ENCODE measurements around the gene LIFR.
"Not testable (repeated sequence)": the region's sequence is repeated elsewhere in the genome, so short reads cannot be mapped to it uniquely, and the experiment has no call there.

Gene LIFR

GRCh38 chr5:38543886-38544285 lies 12.6 kb downstream of the LIFR start:
- DNase-seq = no peak

- no peak for DNase-seq
Observed at GRCh38 chr5:38543074-38543473, 13.4 kb downstream of the LIFR start.

- DNase-seq = no peak
Observed at GRCh38 chr5:38541174-38541725, 15.2 kb downstream of the LIFR start.

- DNase-seq = no peak
Observed at GRCh38 chr5:38540314-38540713, 16.1 kb downstream of the LIFR start.

- DNase-seq = no peak
Observed at GRCh38 chr5:38538161-38538560, 18.3 kb downstream of the LIFR start.

- DNase-seq = no peak
Observed at GRCh38 chr5:38537505-38537904, 18.9 kb downstream of the LIFR start.

GRCh38 chr5:38536968-38537367 lies 19.5 kb downstream of the LIFR start:
- DNase-seq = no peak

GRCh38 chr5:38535845-38536244 lies 20.6 kb downstream of the LIFR start:
- DNase-seq = no peak

- no peak for DNase-seq
Observed at GRCh38 chr5:38535248-38535750, 21.1 kb downstream of the LIFR start.

- no peak for DNase-seq
Observed at GRCh38 chr5:38534156-38534453, 22.3 kb downstream of the LIFR start.

- no peak for DNase-seq
Observed at GRCh38 chr5:38533286-38534155, 22.9 kb downstream of the LIFR start.

GRCh38 chr5:38532165-38532669 lies 24.2 kb downstream of the LIFR start:
- no peak for DNase-seq

GRCh38 chr5:38531518-38531917 lies 24.9 kb downstream of the LIFR start:
- DNase-seq = no peak

GRCh38 chr5:38529955-38530646 lies 26.3 kb downstream of the LIFR start:
- no peak for DNase-seq

- DNase-seq = no peak
Observed at GRCh38 chr5:38528162-38528703, 28.2 kb downstream of the LIFR start.

GRCh38 chr5:38527475-38527874 lies 29.0 kb downstream of the LIFR start:
- DNase-seq = no peak

- no peak for DNase-seq
Observed at GRCh38 chr5:38524022-38524421, 32.4 kb downstream of the LIFR start.

- no peak for DNase-seq
Observed at GRCh38 chr5:38519476-38519875, 37.0 kb downstream of the LIFR start.

- no peak for DNase-seq
Observed at GRCh38 chr5:38518341-38518740, 38.1 kb downstream of the LIFR start.

GRCh38 chr5:38516649-38517048 lies 39.8 kb downstream of the LIFR start:
- DNase-seq = not testable (repeated sequence)

- no peak for DNase-seq
Observed at GRCh38 chr5:38515646-38516045, 40.8 kb downstream of the LIFR start.

GRCh38 chr5:38515092-38515491 lies 41.4 kb downstream of the LIFR start:
- no peak for DNase-seq

GRCh38 chr5:38509185-38509584 lies 47.3 kb downstream of the LIFR start:
- no peak for DNase-seq

- DNase-seq = no peak
Observed at GRCh38 chr5:38506302-38506701, 50.1 kb downstream of the LIFR start.

Measured in islet precursor cell (in vitro differentiated cells).